Bronchial epithelial cell (primary cell): ENCODE results near the gene NADK2. TPM values are rescaled to one million over a fixed set of nuclear protein-coding genes. Genes with fewer than 3 reads are reported as not detected.
A peak's percentile ranks its signal among the peaks of the same experiment; 100 is the strongest.

Source experiments
- DNase-seq: peaks from one replicate; pipeline ENCODE4 v3.0.0-alpha.2; 2010; ENCODE audit warnings: low read depth
- FAIRE-seq: peaks from 2 replicates; lab custom pipeline; 2011; peaks lifted over from hg19 to GRCh38; lab: Jason Lieb, UNC
- H3K27me3 ChIP-seq: 2 replicates; pipeline ENCODE4 v1.5.1; 2011; ENCODE audit warnings: low read length; ENCODE audit not compliant: control insufficient read depth, insufficient read depth
- H3K36me3 ChIP-seq: 2 replicates; pipeline ENCODE4 v1.5.1; 2011; ENCODE audit warnings: low read length; ENCODE audit not compliant: control insufficient read depth, insufficient read depth
- H3K4me3 ChIP-seq: 2 replicates; pipeline ENCODE4 v1.5.1; 2011; ENCODE audit warnings: mild to moderate bottlenecking, low read depth, low read length, control low read depth
- total RNA-seq: library from RNA; depleted of rRNA; stranded (reverse); fragments of >200 nt; gene quantifications from 2 replicates; pipeline ENCODE4 v1.2.1, GENCODE V29; 2014
- TF ChIP-seq, protein P1 (sequence below): IDR thresholded peaks from 2 replicates; pipeline ENCODE4 v1.5.1; 2011; ENCODE audit warnings: mild to moderate bottlenecking, moderate library complexity, low read length, control low read depth, inconsistent platforms; ENCODE audit not compliant: insufficient read depth, severe bottlenecking

NADK2 gene
- total RNA-seq, 1 donor from 2014 or later: 27.6 TPM

- TF ChIP-seq, protein P1, sequence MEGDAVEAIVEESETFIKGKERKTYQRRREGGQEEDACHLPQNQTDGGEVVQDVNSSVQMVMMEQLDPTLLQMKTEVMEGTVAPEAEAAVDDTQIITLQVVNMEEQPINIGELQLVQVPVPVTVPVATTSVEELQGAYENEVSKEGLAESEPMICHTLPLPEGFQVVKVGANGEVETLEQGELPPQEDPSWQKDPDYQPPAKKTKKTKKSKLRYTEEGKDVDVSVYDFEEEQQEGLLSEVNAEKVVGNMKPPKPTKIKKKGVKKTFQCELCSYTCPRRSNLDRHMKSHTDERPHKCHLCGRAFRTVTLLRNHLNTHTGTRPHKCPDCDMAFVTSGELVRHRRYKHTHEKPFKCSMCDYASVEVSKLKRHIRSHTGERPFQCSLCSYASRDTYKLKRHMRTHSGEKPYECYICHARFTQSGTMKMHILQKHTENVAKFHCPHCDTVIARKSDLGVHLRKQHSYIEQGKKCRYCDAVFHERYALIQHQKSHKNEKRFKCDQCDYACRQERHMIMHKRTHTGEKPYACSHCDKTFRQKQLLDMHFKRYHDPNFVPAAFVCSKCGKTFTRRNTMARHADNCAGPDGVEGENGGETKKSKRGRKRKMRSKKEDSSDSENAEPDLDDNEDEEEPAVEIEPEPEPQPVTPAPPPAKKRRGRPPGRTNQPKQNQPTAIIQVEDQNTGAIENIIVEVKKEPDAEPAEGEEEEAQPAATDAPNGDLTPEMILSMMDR: no peak
- Histone ChIP-seq H3K36me3 (no peaks in the 10 kb centered on the region), H3K4me3 (no peak overlapping the region), H3K27me3 (no peaks in the 10 kb centered on the region)
- DNase-seq (no peak), FAIRE-seq (no peak)
These were observed 61.8 kb downstream of the NADK2 start for GRCh38 chr5:36179950-36180349.

DNA sequence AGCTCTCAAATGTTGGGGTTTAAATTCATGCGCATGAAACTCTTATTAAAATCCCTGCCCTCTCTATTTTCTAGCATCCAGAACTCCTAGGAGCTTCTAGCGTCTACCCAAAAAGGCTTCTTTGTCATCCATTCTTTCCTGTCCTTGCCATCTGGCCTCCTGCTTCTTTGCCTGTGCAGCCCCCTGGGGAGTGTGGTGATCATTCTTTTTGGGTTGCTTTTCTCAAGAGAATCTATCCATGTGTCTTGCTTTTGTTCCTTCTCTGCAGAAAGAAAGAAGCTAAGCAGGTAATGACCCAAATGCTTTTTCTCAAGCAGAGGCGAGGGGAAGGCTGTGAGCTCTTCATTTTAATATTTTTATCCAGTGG, 63.2 kb downstream of the NADK2 start:
- TF ChIP-seq, protein P1: no peak
- no peaks in the 10 kb centered on the region for H3K27me3 ChIP-seq
- FAIRE-seq (no peak), DNase-seq (no peak)
- peaks cover 1% of the 10 kb centered on the region for H3K36me3 ChIP-seq
- no peak overlapping the region for H3K4me3 ChIP-seq

DNA sequence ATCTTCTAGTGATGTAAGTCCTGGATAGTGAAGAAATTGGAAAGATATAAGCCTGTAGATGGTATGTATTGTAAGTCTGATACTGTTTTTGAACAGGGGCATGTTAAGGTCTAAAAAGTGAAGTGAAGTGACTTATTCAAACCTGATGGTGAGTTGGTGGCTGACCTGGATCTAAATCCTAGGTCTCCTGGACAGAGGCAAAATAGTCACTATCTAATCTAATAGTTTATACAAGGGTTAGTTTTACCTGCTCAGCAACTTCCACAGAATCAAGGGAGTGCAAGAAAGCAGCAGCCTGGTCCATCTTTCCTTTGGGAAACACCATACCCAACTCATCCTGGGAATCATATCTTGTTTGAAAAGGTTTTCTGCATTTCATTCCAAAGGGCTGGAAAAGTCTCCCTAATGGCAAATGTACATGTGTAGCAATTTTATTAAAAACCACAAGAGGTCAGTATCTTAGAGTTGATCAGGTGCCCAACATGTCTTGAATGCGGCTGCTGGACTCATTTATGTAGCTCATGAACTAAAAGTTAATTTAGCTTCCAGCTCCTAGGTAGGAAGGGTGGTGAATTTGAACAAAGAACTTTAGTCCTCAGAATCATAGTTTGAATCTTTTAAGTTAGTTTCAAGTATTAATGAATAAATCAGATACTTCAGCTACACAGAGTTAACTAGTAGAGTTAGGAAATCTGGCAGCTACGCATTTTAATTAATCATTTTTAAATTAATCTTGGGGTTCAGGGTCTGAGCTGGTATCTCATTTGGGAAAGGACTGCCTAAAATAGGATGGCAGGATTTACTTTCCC, 63.8 kb downstream of the NADK2 start:
- DNase-seq: peak; percentile 51
- TF ChIP-seq, protein P1: peak; percentile 42
- Histone ChIP-seq H3K27me3 (no peaks in the 10 kb centered on the region), H3K36me3 (peaks cover 3% of the 10 kb centered on the region), H3K4me3 (no peak overlapping the region)
- FAIRE-seq: no peak

DNA sequence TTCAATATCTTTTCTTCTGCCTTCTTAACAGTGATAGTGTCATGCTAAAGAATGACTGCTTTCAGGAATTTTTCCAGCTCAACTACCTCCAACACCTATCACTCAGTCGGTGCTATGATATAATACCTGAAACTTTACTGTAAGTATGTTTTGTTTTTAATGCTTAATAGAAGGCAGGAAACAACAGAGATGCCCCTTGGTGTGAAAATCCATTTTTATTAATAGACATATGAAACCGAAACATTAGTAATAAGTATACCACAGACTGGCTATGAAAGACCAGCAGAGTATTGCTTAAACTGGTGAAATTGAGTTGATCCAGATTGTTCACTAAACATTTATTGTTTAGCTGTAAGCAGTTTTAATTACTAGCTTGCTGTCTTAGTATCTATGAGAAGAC, 64.6 kb downstream of the NADK2 start:
- TF ChIP-seq, protein P1: no peak
- Histone ChIP-seq H3K4me3 (no peak overlapping the region), H3K27me3 (no peaks in the 10 kb centered on the region), H3K36me3 (peaks cover 3% of the 10 kb centered on the region)
- DNase-seq (no peak), FAIRE-seq (no peak)

GRCh38 chr5:36175043-36175442, 66.7 kb downstream of the NADK2 start:
- DNase-seq: no peak
- H3K36me3 ChIP-seq: peaks cover 4% of the 10 kb centered on the region
- FAIRE-seq: no peak
- TF ChIP-seq, protein P1: no peak
- H3K27me3 ChIP-seq: no peaks in the 10 kb centered on the region
- H3K4me3 ChIP-seq: no peak overlapping the region

DNA sequence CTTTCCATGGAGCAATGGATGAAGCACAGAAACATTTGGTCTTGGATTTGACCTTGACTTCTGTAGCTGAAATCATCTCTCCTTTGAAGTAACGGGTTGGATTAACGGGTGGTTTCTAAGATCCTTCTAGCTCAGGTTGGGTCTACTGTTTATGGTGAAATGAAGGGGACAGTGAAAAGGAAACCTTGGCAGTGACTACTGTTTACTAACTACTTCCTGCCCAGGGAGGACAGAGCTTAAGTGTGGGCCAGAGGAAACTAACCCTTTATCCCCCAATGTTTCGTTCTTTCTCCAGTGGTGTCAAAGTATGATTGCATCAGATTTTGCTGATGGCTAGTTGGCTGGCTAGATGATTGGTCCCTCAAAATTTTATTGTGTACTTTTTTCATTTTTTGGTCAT, 67.6 kb downstream of the NADK2 start:
- no peak for FAIRE-seq
- Histone ChIP-seq H3K4me3 (no peak overlapping the region), H3K27me3 (no peaks in the 10 kb centered on the region), H3K36me3 (peaks cover 4% of the 10 kb centered on the region)
- TF ChIP-seq, protein P1: no peak
- no peak for DNase-seq
